ENCODE measurements around the gene KRTAP19-4. TPM values are rescaled to one million over a fixed set of nuclear protein-coding genes. Genes with fewer than 3 reads are reported as not detected.

KRTAP19-4 gene
- total and polyA plus RNA-seq, 2 experiments from 2014 or later: not detected

DNA sequence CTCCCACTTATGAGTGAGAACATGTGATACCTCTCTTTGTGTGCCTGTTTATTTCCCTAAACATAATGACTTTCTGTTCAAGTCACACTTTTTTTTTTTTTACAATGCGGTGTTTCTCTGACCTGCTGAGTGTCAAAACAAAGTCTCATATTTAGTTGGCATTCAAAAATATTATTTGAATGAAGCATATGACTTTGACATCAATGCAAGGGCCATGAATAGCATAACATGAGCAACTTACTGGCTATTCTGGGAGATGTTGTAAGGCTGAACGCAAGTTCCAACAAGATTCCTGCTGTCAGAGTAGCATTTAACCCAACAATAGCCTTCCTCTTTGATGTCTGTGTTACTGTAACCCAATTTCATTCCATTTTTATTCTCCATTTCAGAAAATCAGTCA lies 14.8 kb downstream of the KRTAP19-4 start:
- H4K20me1 ChIP-seq (ENCODE audit: insufficient read depth): no peaks in the 10 kb centered on the region
- in situ Hi-C loops (cut with MboI): no loop called here
- H3F3A ChIP-seq (ENCODE audit: insufficient read depth): no peaks in the 10 kb centered on the region
- no peaks in the 10 kb centered on the region for H3K9me3 ChIP-seq (ENCODE audit: low read depth)
- H3K9me2 ChIP-seq (ENCODE audit: insufficient read depth): no peaks in the 10 kb centered on the region
- WGBS, 2 experiments (ENCODE audit: low coverage in 1 of 2, low lambda C conversion rate in 2 of 2, missing lambda C conversion rate in 2 of 2): 18 to 22% methylated on average over 2 of the region's 2 CpGs
- H2AFZ ChIP-seq: no peak overlapping the region
- H3K79me2 ChIP-seq (ENCODE audit: insufficient read depth): no peaks in the 10 kb centered on the region
- no peak for TF ChIP-seq EZH2phosphoT487 (IDR thresholded peaks at IDR 0.05; ENCODE audit: insufficient read depth, low read depth)
- no peak for TF ChIP-seq EZH2 (IDR thresholded peaks at IDR 0.05; ENCODE audit: insufficient read depth, poor library complexity, severe bottlenecking)
- H3K4me2 ChIP-seq (ENCODE audit: unreplicated experiment): no peak overlapping the region
- H3K4me3 ChIP-seq: no peak overlapping the region
- no peaks in the 10 kb centered on the region for H3K27me3 ChIP-seq (replicated peaks; ENCODE audit: insufficient read depth)
- no peak for DNase-seq
- H3K4me1 ChIP-seq (ENCODE audit: insufficient read depth): no peaks in the 10 kb centered on the region
- no peak overlapping the region for H3K27ac ChIP-seq
- no peaks in the 10 kb centered on the region for H3K36me3 ChIP-seq (ENCODE audit: low read depth)
- H3K9ac ChIP-seq: no peak overlapping the region

DNA sequence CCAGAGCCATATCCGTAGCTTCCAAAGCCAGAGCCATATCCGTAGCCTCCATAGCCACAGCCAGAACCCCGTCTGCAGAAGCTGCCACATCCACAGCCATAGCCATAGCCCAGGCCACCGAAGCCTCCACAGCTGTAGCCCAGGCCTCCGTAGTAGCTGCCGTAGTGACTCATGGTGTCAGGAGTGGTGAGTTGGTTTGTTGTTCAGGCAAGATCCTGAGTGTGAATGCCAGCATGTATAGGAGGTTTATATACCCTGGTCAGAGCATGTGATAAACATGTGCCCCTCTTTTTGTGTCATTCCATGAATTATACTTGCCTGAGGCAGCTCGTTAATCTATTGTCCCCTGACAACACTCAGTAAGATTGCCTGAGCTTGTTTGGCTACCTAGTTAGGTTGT lies 16.8 kb downstream of the KRTAP19-4 start, which contains the start of gene KRTAP19-1:
KRTAP19-1 (minus strand) TSS at position 223 of the 400 bp plus-strand sequence; CDS start at position 173, 50 bp downstream.
- Histone ChIP-seq H3K27ac (no peak within 1 kb of the TSS), H3K27me3 (replicated peaks; ENCODE audit: insufficient read depth) (no peaks in the 10 kb centered on the region), H4K20me1 (ENCODE audit: insufficient read depth) (no peaks in the 10 kb centered on the region), H3K9me3 (ENCODE audit: low read depth) (no peaks in the 10 kb centered on the region), H3K4me1 (ENCODE audit: insufficient read depth) (no peaks in the 10 kb centered on the region), H3K4me2 (ENCODE audit: unreplicated experiment) (no peak within 1 kb of the TSS), H3K9ac (no peak within 1 kb of the TSS), H3K4me3 (no peak within 1 kb of the TSS), H3F3A (ENCODE audit: insufficient read depth) (no peaks in the 10 kb centered on the region), H3K36me3 (ENCODE audit: low read depth) (no peaks in the 10 kb centered on the region), H2AFZ (no peak within 1 kb of the TSS), H3K9me2 (ENCODE audit: insufficient read depth) (no peaks in the 10 kb centered on the region), H3K79me2 (ENCODE audit: insufficient read depth) (no peaks in the 10 kb centered on the region)
- TF ChIP-seq EZH2 (IDR thresholded peaks at IDR 0.05; ENCODE audit: insufficient read depth, poor library complexity, severe bottlenecking) (no peak), EZH2phosphoT487 (IDR thresholded peaks at IDR 0.05; ENCODE audit: insufficient read depth, low read depth) (no peak)
- DNase-seq: no peak
- in situ Hi-C loops (cut with MboI): no loop called here
- 25 to 30% methylated on average over 7 of the region's 7 CpGs for WGBS, 2 experiments (ENCODE audit: low coverage in 1 of 2, low lambda C conversion rate in 2 of 2, missing lambda C conversion rate in 2 of 2)

DNA sequence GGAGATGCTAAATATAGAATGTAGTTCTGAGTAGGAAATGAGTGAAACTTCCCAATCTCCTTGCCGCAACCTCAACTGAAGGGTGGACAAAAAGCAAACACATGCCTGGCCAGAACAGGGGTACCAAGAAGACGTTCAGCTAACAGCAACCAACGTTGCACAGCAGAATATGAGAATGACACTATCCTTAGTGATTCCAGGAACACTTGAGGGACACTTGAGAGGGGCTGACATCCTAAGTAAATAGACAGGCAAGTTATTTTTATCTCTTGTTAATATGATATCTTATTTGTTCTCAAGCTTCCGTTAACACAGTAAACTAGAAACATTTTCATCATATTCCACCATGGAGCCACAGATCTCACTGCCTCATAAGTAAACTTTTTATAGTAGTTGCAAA lies 17.7 kb downstream of the KRTAP19-4 start:
- Histone ChIP-seq H2AFZ (no peak overlapping the region), H3K9me3 (ENCODE audit: low read depth) (no peaks in the 10 kb centered on the region), H3K4me3 (no peak overlapping the region), H3K27me3 (replicated peaks; ENCODE audit: insufficient read depth) (no peaks in the 10 kb centered on the region), H4K20me1 (ENCODE audit: insufficient read depth) (no peaks in the 10 kb centered on the region), H3K4me1 (ENCODE audit: insufficient read depth) (no peaks in the 10 kb centered on the region), H3K36me3 (ENCODE audit: low read depth) (no peaks in the 10 kb centered on the region), H3K79me2 (ENCODE audit: insufficient read depth) (no peaks in the 10 kb centered on the region), H3F3A (ENCODE audit: insufficient read depth) (no peaks in the 10 kb centered on the region), H3K9me2 (ENCODE audit: insufficient read depth) (no peaks in the 10 kb centered on the region), H3K4me2 (ENCODE audit: unreplicated experiment) (no peak overlapping the region), H3K27ac (no peak overlapping the region), H3K9ac (no peak overlapping the region)
- 14 to 18% methylated on average over 4 of the region's 4 CpGs for WGBS, 2 experiments (ENCODE audit: low coverage in 1 of 2, low lambda C conversion rate in 2 of 2, missing lambda C conversion rate in 2 of 2)
- no peak for DNase-seq
- in situ Hi-C loops (cut with MboI): no loop called here
- no peak for TF ChIP-seq EZH2 (IDR thresholded peaks at IDR 0.05; ENCODE audit: insufficient read depth, poor library complexity, severe bottlenecking)
- TF ChIP-seq EZH2phosphoT487 (IDR thresholded peaks at IDR 0.05; ENCODE audit: insufficient read depth, low read depth): no peak

DNA sequence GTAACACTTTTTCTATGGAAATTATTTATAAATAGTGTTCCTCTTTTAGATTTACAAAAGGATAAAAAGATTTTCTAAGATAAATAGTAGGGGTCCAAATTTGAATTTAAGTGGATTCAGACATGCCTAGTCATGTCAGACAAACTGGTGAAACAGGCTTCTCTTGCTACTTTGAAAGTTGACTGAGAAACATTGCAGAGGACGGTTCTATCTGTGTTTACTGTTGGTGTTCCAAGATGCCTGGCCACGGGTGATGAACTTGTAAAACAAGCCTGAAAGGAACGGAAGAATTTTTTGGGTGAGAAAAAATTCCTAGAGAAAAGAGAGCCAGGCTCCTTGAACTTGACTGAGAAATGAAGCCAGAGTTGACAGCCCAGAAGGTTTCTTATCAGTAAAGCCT lies 19.0 kb downstream of the KRTAP19-4 start:
- H3K27me3 ChIP-seq (replicated peaks; ENCODE audit: insufficient read depth): no peaks in the 10 kb centered on the region
- 7 to 8% methylated on average over 3 of the region's 3 CpGs for WGBS, 2 experiments (ENCODE audit: low coverage in 1 of 2, low lambda C conversion rate in 2 of 2, missing lambda C conversion rate in 2 of 2)
- H4K20me1 ChIP-seq (ENCODE audit: insufficient read depth): no peaks in the 10 kb centered on the region
- H3K4me3 ChIP-seq: no peak overlapping the region
- no peaks in the 10 kb centered on the region for H3K4me1 ChIP-seq (ENCODE audit: insufficient read depth)
- no peaks in the 10 kb centered on the region for H3K79me2 ChIP-seq (ENCODE audit: insufficient read depth)
- H3K9me3 ChIP-seq (ENCODE audit: low read depth): no peaks in the 10 kb centered on the region
- DNase-seq: no peak
- H3F3A ChIP-seq (ENCODE audit: insufficient read depth): no peaks in the 10 kb centered on the region
- no peaks in the 10 kb centered on the region for H3K36me3 ChIP-seq (ENCODE audit: low read depth)
- TF ChIP-seq EZH2phosphoT487 (IDR thresholded peaks at IDR 0.05; ENCODE audit: insufficient read depth, low read depth): no peak
- H3K4me2 ChIP-seq (ENCODE audit: unreplicated experiment): no peak overlapping the region
- no peak overlapping the region for H3K27ac ChIP-seq
- no peak overlapping the region for H3K9ac ChIP-seq
- no peak overlapping the region for H2AFZ ChIP-seq
- no peaks in the 10 kb centered on the region for H3K9me2 ChIP-seq (ENCODE audit: insufficient read depth)
- in situ Hi-C loops (cut with MboI): no loop called here
